ENCODE data around the gene FRMD3. TPM values are rescaled to one million over a fixed set of nuclear protein-coding genes. Genes with fewer than 3 reads are reported as not detected.

FRMD3 gene
- total RNA-seq, 4 donors from 2014 or later = 9.9 to 42.4 (median 40.2) TPM

- Histone ChIP-seq H3K9me3 (no peaks in the 10 kb centered on the region), H3K27me3 (no peaks in the 10 kb centered on the region), H3K36me3 (no peaks in the 10 kb centered on the region), H3K27ac (no peak overlapping the region), H3K4me3 (no peak overlapping the region), H3K4me1 (peaks cover 0 to 19% (median 4%) of the 10 kb centered on the region in 4 donors)
- DNase-seq = no peak
- TF ChIP-seq POLR2A (IDR thresholded peaks at IDR 0.05) = no peak
- TF ChIP-seq, protein P1, sequence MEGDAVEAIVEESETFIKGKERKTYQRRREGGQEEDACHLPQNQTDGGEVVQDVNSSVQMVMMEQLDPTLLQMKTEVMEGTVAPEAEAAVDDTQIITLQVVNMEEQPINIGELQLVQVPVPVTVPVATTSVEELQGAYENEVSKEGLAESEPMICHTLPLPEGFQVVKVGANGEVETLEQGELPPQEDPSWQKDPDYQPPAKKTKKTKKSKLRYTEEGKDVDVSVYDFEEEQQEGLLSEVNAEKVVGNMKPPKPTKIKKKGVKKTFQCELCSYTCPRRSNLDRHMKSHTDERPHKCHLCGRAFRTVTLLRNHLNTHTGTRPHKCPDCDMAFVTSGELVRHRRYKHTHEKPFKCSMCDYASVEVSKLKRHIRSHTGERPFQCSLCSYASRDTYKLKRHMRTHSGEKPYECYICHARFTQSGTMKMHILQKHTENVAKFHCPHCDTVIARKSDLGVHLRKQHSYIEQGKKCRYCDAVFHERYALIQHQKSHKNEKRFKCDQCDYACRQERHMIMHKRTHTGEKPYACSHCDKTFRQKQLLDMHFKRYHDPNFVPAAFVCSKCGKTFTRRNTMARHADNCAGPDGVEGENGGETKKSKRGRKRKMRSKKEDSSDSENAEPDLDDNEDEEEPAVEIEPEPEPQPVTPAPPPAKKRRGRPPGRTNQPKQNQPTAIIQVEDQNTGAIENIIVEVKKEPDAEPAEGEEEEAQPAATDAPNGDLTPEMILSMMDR (IDR thresholded peaks at IDR 0.05) = no peak
Observed at GRCh38 chr9:83477571-83477970, 60.6 kb downstream of the FRMD3 start.

GRCh38 chr9:83477120-83477519 is 61.1 kb downstream of the FRMD3 start:
- no peak overlapping the region for H3K27ac ChIP-seq
- H3K36me3 ChIP-seq = no peaks in the 10 kb centered on the region
- TF ChIP-seq, protein P1 (IDR thresholded peaks at IDR 0.05) = no peak
- TF ChIP-seq POLR2A (IDR thresholded peaks at IDR 0.05) = no peak
- no peak for DNase-seq
- no peaks in the 10 kb centered on the region for H3K27me3 ChIP-seq
- peaks cover 0 to 22% (median 4%) of the 10 kb centered on the region in 4 donors for H3K4me1 ChIP-seq
- no peak overlapping the region for H3K4me3 ChIP-seq
- H3K9me3 ChIP-seq = no peaks in the 10 kb centered on the region

DNA sequence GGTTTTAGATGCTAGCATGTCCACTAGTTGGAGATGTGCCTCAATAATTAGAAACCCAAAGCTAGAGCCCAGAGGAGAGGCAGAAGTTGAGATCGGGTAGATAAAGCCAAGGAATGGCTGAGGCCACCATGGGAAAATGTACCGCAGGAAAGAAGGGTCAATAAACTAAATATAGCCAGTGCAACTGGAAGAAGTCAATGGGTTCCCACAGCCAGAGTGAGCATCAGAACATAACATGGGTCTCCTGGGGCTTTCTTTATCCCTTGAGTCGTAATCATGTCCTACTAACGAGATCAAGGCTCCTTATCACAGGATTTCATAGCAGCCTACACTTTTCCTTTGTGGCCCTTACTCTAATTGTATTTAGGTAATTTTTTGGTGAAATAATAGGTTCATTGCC is 61.7 kb downstream of the FRMD3 start:
- Histone ChIP-seq H3K36me3 (no peaks in the 10 kb centered on the region), H3K9me3 (no peaks in the 10 kb centered on the region), H3K27ac (no peak overlapping the region), H3K4me3 (no peak overlapping the region), H3K4me1 (peaks cover 0 to 22% (median 6%) of the 10 kb centered on the region in 4 donors), H3K27me3 (no peaks in the 10 kb centered on the region)
- TF ChIP-seq, protein P1 (IDR thresholded peaks at IDR 0.05) = no peak
- TF ChIP-seq POLR2A (IDR thresholded peaks at IDR 0.05) = no peak
- no peak for DNase-seq

DNA sequence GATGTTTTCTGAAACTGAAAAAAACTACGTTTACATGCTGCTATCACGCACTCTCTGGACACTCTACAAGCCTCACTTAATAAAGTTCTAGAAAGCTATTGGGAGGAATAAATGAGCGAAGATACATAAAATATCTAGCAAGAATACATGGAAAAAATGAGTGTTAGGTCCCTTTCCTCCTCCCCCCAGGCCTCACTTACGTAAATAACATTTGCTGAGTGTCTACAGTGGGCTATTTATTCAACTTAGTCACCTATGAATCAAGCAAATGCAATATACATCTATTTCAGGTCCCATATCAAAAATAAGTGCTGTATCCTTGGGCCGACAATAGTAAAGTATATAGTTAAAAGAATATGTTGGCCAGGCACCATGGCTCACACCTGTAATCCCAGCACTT is 62.5 kb downstream of the FRMD3 start:
- Histone ChIP-seq H3K36me3 (no peaks in the 10 kb centered on the region), H3K4me1 (peaks cover 0 to 22% (median 7%) of the 10 kb centered on the region in 4 donors), H3K9me3 (no peaks in the 10 kb centered on the region), H3K27me3 (no peaks in the 10 kb centered on the region), H3K4me3 (no peak overlapping the region), H3K27ac (no peak overlapping the region)
- no peak for DNase-seq
- no peak for TF ChIP-seq POLR2A (IDR thresholded peaks at IDR 0.05)
- TF ChIP-seq, protein P1 (IDR thresholded peaks at IDR 0.05) = no peak

- Histone ChIP-seq H3K27me3 (no peaks in the 10 kb centered on the region), H3K27ac (peak overlapping the region in 2 of 4 donors; percentile 91), H3K36me3 (no peaks in the 10 kb centered on the region), H3K4me1 (peaks cover 0 to 28% (median 7%) of the 10 kb centered on the region in 4 donors), H3K9me3 (no peaks in the 10 kb centered on the region), H3K4me3 (no peak overlapping the region)
- DNase-seq = no peak
- TF ChIP-seq POLR2A (IDR thresholded peaks at IDR 0.05) = no peak
- TF ChIP-seq, protein P1 (IDR thresholded peaks at IDR 0.05) = no peak
Observed at GRCh38 chr9:83474631-83475030, 63.6 kb downstream of the FRMD3 start.

DNA sequence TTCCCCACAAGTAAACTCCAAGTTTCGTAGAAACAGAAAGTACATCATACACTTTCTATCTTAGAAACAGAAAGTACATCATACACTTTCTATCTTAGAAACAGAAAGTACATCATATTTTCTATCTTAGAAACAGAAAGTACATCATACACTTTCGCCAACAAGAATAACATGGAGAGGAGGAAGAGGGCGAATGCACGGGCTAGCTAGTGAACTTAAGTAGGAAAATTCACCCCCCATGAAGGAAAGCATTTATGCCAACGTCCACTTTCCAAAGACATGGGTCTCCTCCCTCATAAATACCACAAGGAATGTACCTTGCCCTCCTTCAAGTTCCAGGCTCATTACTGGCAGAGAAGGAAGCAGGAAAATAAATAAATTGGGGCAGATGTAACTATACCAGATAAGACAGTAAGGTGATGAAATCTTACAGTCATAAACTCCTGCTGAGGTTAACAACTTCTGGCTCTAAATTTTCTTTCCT is 64.7 kb downstream of the FRMD3 start:
- Histone ChIP-seq H3K27me3 (no peaks in the 10 kb centered on the region), H3K27ac (peak overlapping the region; percentile 34 to 91 (median 80)), H3K4me1 (peaks cover 0 to 35% (median 7%) of the 10 kb centered on the region in 4 donors), H3K9me3 (no peaks in the 10 kb centered on the region), H3K36me3 (no peaks in the 10 kb centered on the region), H3K4me3 (peak overlapping the region in 3 of 4 donors; percentile 7 to 39 (median 35))
- DNase-seq = peak in 1 of 3 donors; percentile 50
- TF ChIP-seq, protein P1 (IDR thresholded peaks at IDR 0.05) = no peak
- no peak for TF ChIP-seq POLR2A (IDR thresholded peaks at IDR 0.05)
